HG03045 (cell line): ENCODE measurements around the gene TMEM140.
"Not testable (repeated sequence)": the region's sequence is repeated elsewhere in the genome, so short reads cannot be mapped to it uniquely, and the experiment has no call there.

Experiments used
- ATAC-seq: cut with Tn5 transposase; IDR thresholded peaks from one replicate; pipeline ENCODE4 v1.9.1; 2021; ENCODE audit warnings: mild to moderate bottlenecking, moderate library complexity; ENCODE audit not compliant: unreplicated experiment

The TMEM140 gene

GRCh38 chr7:135171581-135172291 lies 23.9 kb downstream of the TMEM140 start:
- not testable (repeated sequence) for ATAC-seq

GRCh38 chr7:135173916-135174315 lies 26.0 kb downstream of the TMEM140 start:
- not testable (repeated sequence) for ATAC-seq

GRCh38 chr7:135174941-135175340 lies 27.1 kb downstream of the TMEM140 start:
- ATAC-seq = no peak

- no peak for ATAC-seq
These were observed 28.1 kb downstream of the TMEM140 start for GRCh38 chr7:135175931-135176330.

- no peak for ATAC-seq
These were observed 29.3 kb downstream of the TMEM140 start for GRCh38 chr7:135177028-135177696.

GRCh38 chr7:135178364-135178763 lies 30.5 kb downstream of the TMEM140 start:
- no peak for ATAC-seq

GRCh38 chr7:135179321-135179925 lies 31.6 kb downstream of the TMEM140 start:
- ATAC-seq = no peak

GRCh38 chr7:135180122-135180521 lies 32.2 kb downstream of the TMEM140 start:
- ATAC-seq = no peak

GRCh38 chr7:135181261-135181928 lies 33.5 kb downstream of the TMEM140 start:
- no peak for ATAC-seq

- ATAC-seq = no peak
These were observed 34.2 kb downstream of the TMEM140 start for GRCh38 chr7:135181929-135182678.

GRCh38 chr7:135183478-135183877 lies 35.6 kb downstream of the TMEM140 start:
- no peak for ATAC-seq

- no peak for ATAC-seq
These were observed 36.5 kb downstream of the TMEM140 start for GRCh38 chr7:135184254-135184841.

- no peak for ATAC-seq
These were observed 37.8 kb downstream of the TMEM140 start for GRCh38 chr7:135185471-135186260.

GRCh38 chr7:135186261-135186540 lies 38.3 kb downstream of the TMEM140 start:
- ATAC-seq = no peak

GRCh38 chr7:135186841-135187253 lies 39.0 kb downstream of the TMEM140 start:
- ATAC-seq = peak; percentile 54

- ATAC-seq = peak; percentile 39
These were observed 40.6 kb downstream of the TMEM140 start for GRCh38 chr7:135188298-135188984.

- no peak for ATAC-seq
These were observed 41.4 kb downstream of the TMEM140 start for GRCh38 chr7:135189221-135189662.

GRCh38 chr7:135189961-135190360 lies 42.1 kb downstream of the TMEM140 start:
- no peak for ATAC-seq

- ATAC-seq = no peak
These were observed 42.8 kb downstream of the TMEM140 start for GRCh38 chr7:135190703-135191102.
